ENCODE measurements around the gene GFRA3.

GFRA3 gene

DNA sequence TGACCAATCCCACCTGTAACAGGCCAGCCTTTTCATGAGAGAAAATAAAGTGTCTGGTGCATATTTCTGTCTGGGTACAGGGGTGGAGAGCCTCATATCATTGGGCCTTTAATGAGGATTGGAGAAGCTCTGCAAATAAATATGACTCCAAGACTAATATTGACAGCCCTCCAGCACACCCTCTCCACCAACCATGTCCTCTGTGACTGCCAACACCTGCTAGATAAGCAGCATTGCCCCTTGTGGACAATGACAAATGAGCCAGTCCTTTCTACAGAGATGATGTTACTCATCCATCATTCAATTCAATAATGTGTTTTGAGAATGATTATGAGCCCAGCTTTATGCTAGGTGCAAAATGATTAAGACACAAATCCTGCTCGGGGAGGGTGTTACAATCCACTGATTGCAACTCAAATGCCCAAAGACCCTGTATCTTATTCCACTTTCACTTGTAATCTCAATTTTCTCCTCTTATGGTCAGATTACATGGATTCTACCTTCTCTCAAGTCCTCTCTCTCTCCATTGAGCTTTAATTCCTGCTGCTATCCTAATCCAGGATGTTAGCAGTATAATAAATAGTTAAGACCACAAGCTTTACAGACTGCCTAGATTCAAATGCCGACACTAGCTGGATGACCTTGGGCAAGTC, 2.1 kb upstream of the GFRA3 start (continued):
- TF ChIP-seq ZNF518A (tag by site-specific recombination; conservative IDR thresholded peaks at IDR 0.05; ENCODE audit: low read depth): no peak
- TF ChIP-seq, protein P1, sequence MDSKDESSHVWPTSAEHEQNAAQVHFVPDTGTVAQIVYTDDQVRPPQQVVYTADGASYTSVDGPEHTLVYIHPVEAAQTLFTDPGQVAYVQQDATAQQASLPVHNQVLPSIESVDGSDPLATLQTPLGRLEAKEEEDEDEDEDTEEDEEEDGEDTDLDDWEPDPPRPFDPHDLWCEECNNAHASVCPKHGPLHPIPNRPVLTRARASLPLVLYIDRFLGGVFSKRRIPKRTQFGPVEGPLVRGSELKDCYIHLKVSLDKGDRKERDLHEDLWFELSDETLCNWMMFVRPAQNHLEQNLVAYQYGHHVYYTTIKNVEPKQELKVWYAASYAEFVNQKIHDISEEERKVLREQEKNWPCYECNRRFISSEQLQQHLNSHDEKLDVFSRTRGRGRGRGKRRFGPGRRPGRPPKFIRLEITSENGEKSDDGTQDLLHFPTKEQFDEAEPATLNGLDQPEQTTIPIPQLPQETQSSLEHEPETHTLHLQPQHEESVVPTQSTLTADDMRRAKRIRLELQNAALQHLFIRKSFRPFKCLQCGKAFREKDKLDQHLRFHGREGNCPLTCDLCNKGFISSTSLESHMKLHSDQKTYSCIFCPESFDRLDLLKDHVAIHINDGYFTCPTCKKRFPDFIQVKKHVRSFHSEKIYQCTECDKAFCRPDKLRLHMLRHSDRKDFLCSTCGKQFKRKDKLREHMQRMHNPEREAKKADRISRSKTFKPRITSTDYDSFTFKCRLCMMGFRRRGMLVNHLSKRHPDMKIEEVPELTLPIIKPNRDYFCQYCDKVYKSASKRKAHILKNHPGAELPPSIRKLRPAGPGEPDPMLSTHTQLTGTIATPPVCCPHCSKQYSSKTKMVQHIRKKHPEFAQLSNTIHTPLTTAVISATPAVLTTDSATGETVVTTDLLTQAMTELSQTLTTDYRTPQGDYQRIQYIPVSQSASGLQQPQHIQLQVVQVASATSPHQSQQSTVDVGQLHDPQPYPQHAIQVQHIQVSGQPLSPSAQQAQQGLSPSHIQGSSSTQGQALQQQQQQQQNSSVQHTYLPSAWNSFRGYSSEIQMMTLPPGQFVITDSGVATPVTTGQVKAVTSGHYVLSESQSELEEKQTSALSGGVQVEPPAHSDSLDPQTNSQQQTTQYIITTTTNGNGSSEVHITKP (tag by site-specific recombination; IDR thresholded peaks at IDR 0.05): peak; percentile 69

GRCh38 chr5:138275895-138276294, 1.5 kb upstream of the GFRA3 start:
- ChIA-PET CTCF (interaction anchor here (0.6 to 3.2 kb wide), 8 partner anchors 24 to 1432 kb away, joined by 3 to 14 read pairs (median 3); partner anchors contain the start of gene KDM3B), POLR2A (interaction anchor here (0.5 to 2.1 kb wide), 3 partner anchors 60 to 97 kb away, joined by 3 to 5 read pairs (median 3); partner anchors contain the start of genes FAM53C and KIF20A)
- Histone ChIP-seq H3K27ac (ENCODE audit: extremely low read depth, low read depth, low read length) (peak overlapping the region; percentile 25; the same call in 1 of the 2 replicates), H3K4me1 (ENCODE audit: control insufficient read depth, insufficient read depth, low read length) (peaks cover 21% of the 10 kb centered on the region), H3K4me3 (ENCODE audit: low read depth, low read length) (no peak overlapping the region), H3K9me3 (ENCODE audit: control insufficient read depth, insufficient read depth, low read depth, low read length) (no peaks in the 10 kb centered on the region), H3K36me3 (ENCODE audit: control insufficient read depth in 2 of 2, insufficient read depth in 1 of 2, low read length in 2 of 2) (no peaks in the 10 kb centered on the region)
- TF ChIP-seq ZNF335 (tag by site-specific recombination; conservative IDR thresholded peaks at IDR 0.05) (peak; percentile 97), SALL2 (tag by site-specific recombination; IDR thresholded peaks at IDR 0.05; ENCODE audit: borderline replicate concordance) (no peak)

DNA sequence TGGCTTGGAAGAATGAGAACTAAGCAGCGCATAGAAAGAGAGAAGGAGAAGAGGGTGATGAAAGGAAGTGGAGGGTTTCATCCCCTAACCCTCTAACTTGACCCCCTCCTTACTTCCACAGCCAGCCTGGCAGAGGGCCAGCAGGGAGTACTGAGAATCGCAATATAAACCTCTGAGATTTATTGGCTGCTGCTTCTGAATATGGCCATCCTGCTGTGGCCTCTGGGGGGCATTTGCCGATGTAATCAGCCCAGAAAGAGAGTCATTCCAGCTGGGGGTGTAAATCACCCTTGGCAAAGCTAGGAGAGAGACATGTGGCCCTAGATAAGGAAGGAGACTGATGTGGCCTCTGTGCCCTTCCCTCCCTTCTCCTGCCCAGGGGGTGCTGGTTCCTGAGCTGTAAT, 960 bp upstream of the GFRA3 start:
- Histone ChIP-seq H3K27ac (ENCODE audit: extremely low read depth, low read depth, low read length) (peak overlapping the region; percentile 25; the same call in 1 of the 2 replicates), H3K36me3 (ENCODE audit: control insufficient read depth in 2 of 2, insufficient read depth in 1 of 2, low read length in 2 of 2) (no peaks in the 10 kb centered on the region), H3K4me1 (ENCODE audit: control insufficient read depth, insufficient read depth, low read length) (peaks cover 21% of the 10 kb centered on the region), H3K9me3 (ENCODE audit: control insufficient read depth, insufficient read depth, low read depth, low read length) (no peaks in the 10 kb centered on the region), H3K4me3 (ENCODE audit: low read depth, low read length) (no peak overlapping the region)
- POLR2A ChIA-PET: interaction anchor here (0.5 to 2.1 kb wide), 4 partner anchors 60 to 96 kb away, joined by 3 to 5 read pairs (median 4); partner anchors contain the start of genes CDC23, FAM53C and KIF20A
- CTCF ChIA-PET: interaction anchor here (0.6 to 3.2 kb wide), 7 partner anchors 25 to 1062 kb away, joined by 3 to 14 read pairs (median 3); partner anchors contain the start of gene KDM3B
- TF ChIP-seq ZNF488 (tag by site-specific recombination; IDR thresholded peaks at IDR 0.05): peak; percentile 90
- TF ChIP-seq TRIM28 (IDR thresholded peaks at IDR 0.05; ENCODE audit: borderline replicate concordance, low read length): peak; percentile 87
- TF ChIP-seq ZNF629 (tag by site-specific recombination; IDR thresholded peaks at IDR 0.05): peak; percentile 76
- TF ChIP-seq, protein P2, sequence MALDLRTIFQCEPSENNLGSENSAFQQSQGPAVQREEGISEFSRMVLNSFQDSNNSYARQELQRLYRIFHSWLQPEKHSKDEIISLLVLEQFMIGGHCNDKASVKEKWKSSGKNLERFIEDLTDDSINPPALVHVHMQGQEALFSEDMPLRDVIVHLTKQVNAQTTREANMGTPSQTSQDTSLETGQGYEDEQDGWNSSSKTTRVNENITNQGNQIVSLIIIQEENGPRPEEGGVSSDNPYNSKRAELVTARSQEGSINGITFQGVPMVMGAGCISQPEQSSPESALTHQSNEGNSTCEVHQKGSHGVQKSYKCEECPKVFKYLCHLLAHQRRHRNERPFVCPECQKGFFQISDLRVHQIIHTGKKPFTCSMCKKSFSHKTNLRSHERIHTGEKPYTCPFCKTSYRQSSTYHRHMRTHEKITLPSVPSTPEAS (tag by site-specific recombination; IDR thresholded peaks at IDR 0.05): peak; percentile 39; the same call in 1 of the 2 replicates
- TF ChIP-seq ZNF341 (tag by site-specific recombination; IDR thresholded peaks at IDR 0.05; ENCODE audit: low read depth): peak; percentile 95
- peak; percentile 95 for TF ChIP-seq IKZF3 (tag by site-specific recombination; IDR thresholded peaks at IDR 0.05)
- TF ChIP-seq HOXC10 (CRISPR knock-in tag; IDR thresholded peaks at IDR 0.05): no peak
- TF ChIP-seq, protein P3, sequence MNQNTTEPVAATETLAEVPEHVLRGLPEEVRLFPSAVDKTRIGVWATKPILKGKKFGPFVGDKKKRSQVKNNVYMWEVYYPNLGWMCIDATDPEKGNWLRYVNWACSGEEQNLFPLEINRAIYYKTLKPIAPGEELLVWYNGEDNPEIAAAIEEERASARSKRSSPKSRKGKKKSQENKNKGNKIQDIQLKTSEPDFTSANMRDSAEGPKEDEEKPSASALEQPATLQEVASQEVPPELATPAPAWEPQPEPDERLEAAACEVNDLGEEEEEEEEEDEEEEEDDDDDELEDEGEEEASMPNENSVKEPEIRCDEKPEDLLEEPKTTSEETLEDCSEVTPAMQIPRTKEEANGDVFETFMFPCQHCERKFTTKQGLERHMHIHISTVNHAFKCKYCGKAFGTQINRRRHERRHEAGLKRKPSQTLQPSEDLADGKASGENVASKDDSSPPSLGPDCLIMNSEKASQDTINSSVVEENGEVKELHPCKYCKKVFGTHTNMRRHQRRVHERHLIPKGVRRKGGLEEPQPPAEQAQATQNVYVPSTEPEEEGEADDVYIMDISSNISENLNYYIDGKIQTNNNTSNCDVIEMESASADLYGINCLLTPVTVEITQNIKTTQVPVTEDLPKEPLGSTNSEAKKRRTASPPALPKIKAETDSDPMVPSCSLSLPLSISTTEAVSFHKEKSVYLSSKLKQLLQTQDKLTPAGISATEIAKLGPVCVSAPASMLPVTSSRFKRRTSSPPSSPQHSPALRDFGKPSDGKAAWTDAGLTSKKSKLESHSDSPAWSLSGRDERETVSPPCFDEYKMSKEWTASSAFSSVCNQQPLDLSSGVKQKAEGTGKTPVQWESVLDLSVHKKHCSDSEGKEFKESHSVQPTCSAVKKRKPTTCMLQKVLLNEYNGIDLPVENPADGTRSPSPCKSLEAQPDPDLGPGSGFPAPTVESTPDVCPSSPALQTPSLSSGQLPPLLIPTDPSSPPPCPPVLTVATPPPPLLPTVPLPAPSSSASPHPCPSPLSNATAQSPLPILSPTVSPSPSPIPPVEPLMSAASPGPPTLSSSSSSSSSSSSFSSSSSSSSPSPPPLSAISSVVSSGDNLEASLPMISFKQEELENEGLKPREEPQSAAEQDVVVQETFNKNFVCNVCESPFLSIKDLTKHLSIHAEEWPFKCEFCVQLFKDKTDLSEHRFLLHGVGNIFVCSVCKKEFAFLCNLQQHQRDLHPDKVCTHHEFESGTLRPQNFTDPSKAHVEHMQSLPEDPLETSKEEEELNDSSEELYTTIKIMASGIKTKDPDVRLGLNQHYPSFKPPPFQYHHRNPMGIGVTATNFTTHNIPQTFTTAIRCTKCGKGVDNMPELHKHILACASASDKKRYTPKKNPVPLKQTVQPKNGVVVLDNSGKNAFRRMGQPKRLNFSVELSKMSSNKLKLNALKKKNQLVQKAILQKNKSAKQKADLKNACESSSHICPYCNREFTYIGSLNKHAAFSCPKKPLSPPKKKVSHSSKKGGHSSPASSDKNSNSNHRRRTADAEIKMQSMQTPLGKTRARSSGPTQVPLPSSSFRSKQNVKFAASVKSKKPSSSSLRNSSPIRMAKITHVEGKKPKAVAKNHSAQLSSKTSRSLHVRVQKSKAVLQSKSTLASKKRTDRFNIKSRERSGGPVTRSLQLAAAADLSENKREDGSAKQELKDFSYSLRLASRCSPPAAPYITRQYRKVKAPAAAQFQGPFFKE (tag by site-specific recombination; IDR thresholded peaks at IDR 0.05; ENCODE audit: borderline replicate concordance): no peak
- TF ChIP-seq SCRT1 (tag by site-specific recombination; IDR thresholded peaks at IDR 0.05; ENCODE audit: borderline replicate concordance): no peak

Data from HEK293 (cell line).